HG03135 (cell line): Measurements from ENCODE around the gene CIDEC.
"Not testable (repeated sequence)": the region's sequence is repeated elsewhere in the genome, so short reads cannot be mapped to it uniquely, and the experiment has no call there.

Experiments used
- ATAC-seq: cut with Tn5 transposase; IDR thresholded peaks from one replicate; pipeline ENCODE4 v1.9.1; 2021; ENCODE audit warnings: mild to moderate bottlenecking, moderate library complexity; ENCODE audit not compliant: unreplicated experiment

CIDEC gene

DNA sequence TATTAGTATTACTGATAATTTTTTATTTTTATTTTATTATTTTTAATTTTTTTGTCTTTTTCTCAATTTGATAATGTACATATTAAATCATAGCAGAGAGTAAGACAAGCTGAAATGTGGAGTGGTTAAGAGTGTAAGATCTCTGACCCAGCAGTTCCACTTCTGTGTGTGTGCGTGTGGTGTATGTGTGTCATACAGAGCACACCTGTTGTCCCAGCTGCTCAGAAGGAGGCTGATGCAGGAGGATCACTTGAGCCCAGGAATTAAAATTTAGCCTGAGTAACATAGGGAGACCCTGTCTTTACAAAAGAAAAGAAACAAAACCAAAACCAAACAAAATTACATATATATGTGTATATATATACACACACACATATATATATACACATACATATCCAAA, 1.4 kb upstream of the CIDEC start:
- no peak for ATAC-seq

DNA sequence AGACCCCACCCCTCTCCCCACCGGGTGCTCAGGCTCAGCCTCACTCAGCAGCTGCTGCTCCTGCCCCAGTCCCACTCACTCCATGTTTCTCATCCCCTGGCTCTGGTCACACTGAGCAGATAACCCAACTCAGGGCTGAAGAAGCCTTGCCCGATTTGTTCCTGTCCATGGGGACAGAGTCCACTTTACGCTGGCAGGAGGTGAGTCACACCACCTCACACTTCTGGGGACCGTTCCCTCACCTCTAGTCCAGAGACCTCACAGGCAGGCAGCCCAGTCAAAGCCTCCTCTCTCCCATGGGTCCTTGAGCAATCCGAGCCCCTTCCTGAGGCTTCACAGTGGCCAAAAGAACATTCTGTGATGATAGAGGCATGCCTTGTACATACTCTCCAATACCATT, 1.4 kb downstream of the CIDEC start:
- ATAC-seq = no peak

DNA sequence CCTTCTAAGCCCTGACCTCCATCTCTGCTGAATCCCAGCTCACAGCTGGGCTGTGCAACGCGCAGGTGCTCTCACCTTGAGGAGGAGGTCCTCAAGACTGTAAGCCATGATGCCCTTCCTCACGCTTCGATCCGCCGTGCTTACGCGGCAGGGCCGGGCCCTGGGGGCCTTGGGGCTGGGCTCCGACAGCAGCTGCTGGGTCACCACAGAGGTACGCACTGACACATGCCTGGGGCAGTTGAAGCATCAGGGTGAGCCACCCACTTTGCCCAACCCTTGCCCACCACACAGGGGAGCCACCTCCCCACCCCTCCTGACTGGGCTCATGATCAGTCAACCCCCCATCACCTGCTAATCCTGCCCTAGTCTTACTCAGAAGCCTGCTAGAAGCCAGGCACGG, 3.1 kb downstream of the CIDEC start:
- ATAC-seq = no peak

DNA sequence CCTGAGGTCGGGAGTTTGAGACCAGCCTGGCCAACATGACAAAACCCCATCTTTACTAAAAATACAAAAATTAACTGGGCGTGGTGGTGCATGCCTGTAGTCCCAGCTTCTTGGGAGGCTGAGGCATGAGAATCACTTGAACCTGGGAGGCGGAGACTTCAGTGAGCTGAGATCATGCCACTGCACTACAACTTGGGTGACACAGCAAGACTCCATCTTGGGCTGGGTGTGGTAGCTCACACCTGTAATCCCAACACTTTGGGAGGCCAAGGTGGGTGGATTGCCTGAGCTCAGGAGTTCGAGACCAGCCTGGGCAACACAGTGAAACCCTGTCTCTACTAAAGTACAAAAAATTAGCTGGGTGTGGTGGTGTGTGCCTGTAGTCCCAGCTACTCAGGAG, 3.8 kb downstream of the CIDEC start:
- not testable (repeated sequence) for ATAC-seq

DNA sequence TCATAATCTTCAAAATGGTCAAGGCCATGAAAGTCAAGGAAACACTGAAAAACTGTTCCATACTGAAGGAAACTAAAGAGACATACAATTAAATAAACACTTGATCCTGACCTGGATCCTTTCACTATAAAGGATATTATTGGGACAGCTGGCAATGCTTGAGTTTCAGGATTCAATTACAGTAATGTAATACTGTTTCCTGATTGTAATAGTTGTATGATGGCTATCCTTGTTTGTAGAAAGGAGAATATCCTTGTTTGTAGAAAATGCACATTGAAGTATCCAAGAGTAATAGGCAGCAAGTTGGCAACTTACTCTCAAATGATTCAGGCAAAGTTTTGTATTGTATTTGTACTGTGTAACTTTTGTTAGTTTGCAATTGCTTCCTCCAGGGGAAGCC, 4.6 kb downstream of the CIDEC start:
- no peak for ATAC-seq

DNA sequence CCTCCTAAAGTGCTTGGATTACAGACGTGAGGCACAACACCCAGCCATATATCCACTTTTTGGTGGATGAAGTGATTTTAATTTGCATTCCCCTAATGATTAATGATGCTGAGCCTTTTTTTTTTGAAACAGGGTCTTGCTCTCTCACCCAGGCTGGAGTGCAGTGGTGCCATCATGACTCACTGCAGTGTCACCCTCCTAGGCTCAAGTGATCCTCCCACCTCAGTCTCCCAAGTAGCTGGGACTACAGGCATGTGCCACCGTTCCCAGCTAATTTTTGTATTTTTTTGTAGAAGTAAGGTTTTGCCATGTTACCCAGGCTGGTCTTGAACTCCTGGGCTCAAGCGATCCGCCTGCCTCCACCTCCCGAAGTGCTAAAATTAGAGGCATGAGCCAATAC, 8.0 kb downstream of the CIDEC start:
- ATAC-seq = not testable (repeated sequence)

DNA sequence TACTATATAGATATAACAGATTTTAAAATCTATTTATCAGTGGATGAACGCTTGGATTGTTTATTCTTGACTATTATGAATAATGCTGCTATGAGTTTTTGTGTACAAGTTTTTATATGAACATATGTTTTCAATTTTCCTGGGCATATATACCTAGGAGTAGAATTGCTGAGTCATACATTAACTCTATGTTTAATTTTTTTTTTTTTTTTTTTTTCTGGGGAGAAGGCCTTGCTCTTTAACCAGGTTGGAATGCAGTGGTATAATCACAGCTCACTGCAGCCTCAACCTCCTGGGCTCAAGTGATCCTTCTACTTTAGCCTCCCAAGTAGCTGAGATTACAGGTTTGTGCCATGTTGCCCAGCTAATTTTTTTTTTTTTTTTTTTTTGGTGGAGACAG, 9.1 kb downstream of the CIDEC start:
- no peak for ATAC-seq

DNA sequence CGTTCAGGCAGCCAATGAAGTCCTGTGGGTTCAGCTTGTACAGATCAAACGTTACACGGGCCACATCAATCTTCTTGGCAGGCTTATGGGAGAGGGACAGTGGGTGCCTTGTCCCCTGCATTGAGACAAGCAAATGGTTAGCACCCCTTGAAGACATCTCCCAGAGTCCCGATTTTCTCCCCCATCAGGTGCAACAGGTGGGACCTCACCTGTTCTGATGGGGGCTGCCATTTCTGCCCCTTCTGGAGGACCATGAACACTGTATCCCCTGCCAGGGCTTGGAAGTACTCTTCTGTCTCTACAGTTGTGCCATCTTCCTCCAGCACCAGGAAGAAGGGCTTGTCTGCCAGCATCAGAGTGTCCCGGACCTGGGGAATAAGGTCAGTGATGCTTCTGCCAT, 10.1 kb downstream of the CIDEC start:
- no peak for ATAC-seq

DNA sequence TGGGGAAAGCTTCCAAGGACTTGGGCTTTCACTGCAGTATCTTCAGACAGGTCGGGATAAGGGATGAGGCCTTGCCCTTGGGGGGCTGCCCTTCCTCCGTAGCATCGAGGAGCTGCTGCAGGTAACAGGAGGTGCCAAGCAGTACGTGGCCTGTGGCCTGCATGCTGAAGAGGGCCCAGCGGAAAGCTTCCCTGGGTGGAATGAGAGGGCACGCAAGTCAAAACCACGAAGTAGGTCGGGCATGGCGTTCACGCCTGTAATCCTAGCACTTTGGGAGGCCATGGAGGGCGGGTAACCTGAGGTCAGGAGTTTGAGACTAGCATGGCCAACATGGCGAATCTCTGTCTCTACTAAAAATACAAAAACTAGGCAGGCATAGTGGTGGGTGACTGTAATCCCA, 12.9 kb downstream of the CIDEC start:
- no peak for ATAC-seq

DNA sequence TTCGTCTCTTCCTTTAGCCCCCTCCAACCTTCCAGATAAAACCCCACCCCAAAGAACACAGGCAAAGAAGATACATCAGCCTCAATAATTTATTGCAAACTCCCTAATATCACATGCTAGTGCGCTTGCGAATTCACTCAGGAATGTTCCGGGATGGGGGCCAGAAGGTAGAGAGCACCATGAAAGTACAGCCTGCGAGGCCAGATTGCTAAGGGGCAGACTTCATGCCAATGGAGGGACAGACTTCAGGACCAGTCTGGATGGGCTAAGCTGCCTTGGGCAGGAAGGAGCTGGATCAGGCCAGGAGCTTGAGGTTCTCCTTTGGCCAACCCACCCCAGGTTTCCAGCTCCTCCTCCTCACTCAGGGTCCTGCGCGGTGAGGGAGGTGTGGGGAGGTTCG, 13.4 kb downstream of the CIDEC start:
- ATAC-seq = no peak

DNA sequence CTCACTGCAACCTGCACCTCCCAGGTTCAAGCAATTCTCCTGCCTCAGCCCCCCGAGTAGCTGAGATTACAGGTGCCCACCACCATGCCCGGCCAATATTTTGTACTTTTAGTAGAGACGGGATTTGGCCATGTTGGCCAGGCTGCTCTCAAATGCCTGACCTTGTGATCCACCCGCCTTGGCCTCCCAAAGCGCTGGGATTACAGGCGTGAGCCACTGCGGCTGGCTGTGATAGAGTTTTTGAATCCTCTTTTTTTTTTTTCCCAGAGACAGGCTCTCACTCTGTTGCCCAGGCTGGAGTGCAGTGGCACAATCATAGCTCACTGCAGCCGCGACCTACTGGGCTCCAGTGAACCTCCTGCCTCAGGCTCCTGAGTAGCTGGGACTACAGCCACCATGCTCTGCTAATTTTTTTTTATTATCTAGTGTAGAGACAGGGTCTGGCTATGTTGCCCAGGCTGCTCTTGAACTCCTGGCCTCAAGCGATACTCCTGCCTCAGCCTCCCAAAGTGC, 14.9 kb downstream of the CIDEC start:
- ATAC-seq = not testable (repeated sequence)

DNA sequence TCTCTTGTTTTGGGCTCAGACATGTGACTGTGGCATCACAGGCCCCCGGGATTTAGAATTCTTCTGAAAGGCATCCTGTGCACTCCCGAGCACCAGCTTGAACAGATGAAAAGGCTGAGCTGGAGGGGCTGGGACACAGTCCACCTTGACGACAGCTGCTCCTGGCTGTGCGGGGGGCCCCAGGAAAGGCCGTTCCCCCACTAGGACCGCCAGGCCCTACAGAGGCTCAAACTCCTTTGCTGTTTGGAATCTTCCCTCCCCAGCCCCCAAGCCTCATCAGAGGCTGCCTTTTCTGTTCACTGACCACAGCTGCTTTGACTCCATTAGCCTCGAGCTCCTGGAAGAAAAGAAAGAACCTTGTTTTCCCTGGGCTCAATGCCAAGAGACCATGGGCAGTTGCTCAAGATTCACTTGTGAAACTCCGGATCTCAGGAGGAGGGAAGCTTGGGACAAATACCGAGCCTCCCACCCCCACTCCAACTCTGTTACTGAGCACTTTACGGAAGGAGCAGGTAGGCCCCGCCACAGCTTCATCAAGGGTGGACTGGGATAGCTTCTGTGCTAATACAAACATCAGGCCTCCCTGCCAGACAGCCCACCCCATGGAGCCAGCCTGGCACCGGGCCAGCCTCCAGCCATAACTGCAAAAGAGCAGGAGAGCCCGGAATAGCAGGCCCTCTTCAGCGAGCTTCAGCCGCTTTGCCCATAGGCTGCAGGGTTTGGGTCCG, 15.7 kb downstream of the CIDEC start:
- ATAC-seq = no peak

DNA sequence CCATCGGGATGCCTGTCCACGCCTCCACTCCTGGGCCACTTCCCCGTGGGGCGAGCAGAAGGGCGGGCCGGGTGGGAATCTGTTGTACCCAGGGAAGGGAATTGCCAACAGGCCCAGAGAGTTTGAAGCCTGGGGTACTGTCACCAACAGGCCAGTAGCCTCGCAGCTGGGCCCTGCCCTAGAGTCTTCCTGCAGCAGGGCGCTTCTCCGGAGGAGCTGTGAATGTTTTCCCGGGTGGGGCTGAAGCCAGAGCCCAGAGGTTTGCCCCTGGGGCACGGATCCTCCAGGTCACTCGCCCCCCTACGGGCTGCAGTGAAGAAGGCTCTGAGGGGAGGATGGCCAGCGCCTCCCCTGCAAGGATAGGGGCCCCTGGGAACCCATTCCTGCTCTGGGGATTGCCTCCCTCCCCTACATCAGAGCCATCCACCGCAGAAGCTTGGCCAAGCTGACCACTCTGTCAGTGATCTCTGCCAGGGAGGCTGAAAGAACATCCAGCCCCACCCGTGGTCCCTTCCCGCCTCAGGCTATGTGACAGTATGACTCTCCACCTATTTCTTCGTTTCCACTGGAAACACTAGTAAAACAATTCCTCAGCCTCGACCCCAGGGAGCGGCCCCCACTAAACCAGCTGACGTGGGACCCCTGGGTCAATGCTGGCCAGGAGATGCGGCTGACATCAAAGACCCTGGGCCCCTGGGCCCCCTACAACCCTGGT, 16.8 kb downstream of the CIDEC start:
- ATAC-seq = no peak

DNA sequence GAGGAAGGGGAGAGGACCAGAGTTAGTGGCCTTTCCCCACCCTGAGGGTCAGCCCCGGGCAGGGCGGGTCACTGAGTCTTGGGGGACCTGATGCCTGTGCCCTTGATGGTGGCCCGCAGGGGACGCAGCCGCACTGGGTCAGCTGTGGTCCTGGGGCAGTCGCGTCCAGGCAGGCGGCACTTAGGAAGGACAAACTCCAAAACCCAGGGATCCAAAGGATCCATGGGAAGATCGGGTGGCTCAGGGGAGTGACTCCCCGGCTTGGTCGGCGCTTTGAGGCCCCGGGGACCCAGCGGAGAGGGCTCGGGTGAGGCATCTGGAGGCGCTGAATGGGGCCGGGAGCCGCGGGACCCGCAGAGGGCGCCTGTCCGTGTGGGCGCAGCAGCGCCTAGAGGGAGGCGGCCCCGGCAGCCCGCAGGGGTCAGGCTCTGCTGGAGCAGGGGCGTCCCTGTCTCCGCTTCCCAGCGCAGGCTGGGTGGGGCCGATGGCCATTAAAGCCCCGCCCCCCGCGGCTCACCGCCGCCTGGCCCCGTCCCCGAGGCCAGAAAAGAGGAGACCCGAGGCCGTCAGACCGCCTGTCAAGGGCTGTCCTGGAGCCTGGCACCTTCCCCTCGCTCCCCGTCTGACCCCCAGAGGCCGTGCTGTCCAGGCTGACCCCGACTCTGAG, 17.5 kb downstream of the CIDEC start:
- ATAC-seq = no peak

DNA sequence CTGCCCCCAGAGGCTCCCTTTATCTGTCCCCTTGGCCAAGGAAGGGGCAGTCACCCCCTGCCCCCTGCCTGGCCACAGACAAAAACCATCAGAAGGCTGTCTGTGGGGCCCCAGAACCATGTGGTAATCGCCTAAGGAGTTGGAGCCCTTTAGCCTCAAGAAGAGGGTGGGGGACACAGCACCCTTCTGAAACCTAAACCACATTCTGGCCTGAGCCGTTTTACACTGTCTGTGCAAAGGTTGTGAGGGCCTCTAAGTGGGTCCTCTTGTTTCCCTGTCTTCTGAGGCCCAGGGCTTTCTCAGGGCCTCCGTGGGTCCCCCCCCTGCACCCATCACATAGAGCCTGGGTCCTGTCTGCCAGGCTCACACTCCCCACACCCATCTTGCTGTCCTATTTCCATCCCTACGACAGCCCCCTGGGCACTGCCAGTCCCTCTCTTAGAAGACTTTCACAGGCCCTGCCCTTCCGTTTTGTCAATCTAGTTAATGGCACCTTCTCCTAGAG, 18.4 kb downstream of the CIDEC start:
- ATAC-seq = no peak

DNA sequence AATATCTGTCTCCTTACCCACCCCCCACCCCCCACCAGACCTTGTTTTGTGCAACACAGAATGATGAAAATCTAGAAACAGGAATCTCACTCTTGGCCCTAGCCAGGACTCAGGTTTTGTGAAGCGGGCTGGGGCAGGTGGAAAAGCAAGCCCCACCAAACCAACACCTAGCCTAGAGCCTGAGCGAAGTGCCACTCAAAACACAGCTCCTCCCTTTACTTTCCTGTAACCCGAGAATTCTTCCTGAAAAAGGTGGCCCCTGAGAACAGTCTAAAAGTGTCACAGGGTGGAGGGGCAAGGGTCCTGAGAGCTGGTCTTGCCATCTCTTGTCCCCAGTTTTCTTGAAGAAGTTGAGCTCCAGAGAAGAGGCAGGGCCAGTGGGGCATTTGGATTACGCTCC, 18.9 kb downstream of the CIDEC start:
- ATAC-seq = no peak

DNA sequence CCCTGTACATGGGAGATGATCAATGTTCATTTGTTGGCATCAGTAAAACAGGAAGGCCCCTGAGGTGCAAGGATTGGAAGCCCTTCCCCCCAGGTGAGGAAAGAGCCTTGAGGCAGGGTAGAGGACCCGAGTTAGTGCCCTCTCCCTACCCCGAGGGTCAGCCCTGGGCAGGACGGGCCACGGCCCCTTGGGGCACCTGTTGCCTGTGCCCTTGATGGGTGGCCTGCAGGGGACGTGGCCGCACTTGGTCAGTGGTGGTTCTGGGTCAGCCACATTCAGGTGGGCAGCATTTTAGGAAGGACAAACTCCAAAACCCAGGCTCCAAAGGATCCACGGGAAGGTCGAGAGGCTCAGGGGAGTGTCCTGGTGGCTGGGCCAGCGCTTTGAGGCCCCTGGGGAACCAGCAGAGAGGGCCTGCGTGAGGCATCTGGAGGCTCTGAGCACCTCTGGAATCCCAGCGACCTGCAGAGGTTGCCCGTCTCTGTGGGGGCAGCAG, 20.5 kb downstream of the CIDEC start:
- ATAC-seq = no peak

DNA sequence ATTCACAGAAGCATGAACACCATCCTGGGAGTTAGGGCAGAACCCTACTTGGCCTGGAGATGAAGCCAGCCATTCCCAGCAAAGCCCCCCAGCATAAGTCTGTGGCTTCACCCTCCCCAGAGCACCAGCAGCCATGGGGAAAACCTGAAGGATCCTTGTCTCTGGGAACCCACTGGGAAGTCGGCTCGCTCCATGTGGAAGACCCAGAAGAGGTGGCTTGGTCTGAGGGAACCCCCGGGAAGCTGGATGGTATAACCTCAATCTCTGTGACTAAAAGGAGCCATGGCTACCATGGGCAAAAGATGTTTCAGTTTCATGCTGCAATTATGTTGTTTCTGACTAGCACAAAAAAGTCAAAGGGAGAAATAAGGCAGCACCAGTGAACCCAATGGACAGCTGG, 24.5 kb downstream of the CIDEC start:
- ATAC-seq = no peak

DNA sequence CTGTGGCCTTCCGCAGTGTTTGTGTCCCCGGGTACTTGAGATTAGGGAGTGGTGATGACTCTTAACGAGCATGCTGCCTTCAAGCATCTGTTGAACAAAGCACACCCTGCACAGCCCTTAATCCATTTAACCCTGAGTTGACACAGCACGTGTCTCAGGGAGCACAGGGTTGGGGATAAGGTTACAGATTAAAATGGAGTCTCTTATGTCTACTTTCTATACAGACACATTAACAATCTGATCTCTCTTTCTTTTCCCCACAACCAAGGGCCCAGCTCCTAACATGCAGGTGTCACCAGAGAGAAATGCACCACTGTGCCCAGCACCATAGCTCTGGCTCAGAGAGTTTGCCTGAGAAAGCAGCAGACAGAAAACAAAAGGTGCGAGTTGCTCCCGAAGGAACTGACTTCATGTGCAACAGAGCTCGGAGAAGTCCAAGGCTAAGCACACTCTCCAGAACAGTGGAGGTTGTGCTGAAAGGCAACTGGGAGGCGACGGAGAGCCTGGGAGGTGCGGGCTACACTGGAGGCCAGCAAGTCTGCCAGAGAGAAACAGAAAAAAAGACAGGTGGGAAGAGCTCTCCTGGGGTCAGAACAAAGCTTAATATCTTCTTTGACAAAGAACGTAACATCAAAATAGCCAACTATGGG, 25.6 kb downstream of the CIDEC start:
- ATAC-seq = not testable (repeated sequence)

DNA sequence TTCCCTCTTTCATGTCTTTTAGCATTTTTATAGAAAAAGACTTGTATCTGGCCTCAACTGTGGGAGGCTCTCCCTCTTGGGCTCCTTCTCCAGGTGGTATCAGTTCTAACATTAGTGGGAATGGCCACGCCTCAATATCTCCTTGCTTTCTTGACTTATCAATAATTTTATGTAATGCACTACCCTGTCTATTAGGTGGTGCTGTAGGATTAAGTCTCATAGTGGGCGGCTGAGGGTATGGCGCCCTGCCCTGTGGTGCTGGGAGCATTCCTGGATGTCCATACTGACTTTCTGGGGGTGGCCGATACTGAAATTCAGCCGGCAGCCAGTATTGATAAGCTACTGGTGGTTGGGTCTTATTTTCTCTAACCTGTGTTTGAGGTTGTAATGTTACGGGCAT, 27.5 kb downstream of the CIDEC start:
- no peak for ATAC-seq

DNA sequence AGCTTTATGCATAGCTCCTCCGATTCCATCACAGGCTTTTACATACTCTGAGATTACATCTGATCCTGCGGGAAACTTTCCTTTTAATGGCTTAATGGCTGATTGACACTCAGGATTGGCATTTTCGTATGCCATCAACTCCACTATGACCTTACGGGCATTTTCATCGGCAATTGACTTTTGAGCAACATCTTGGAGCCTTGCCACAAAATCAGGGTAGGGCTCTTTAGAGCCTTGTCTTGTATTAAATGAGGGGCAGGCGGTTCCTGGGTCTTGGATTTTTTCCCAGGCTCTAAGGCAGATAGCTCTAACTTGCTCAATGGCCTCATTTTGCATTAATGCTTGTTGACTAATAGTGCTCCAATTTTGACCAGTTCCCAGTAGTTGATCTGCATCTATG, 28.1 kb downstream of the CIDEC start:
- ATAC-seq = not testable (repeated sequence)
